Skeletal muscle cell (primary cell): ENCODE measurements around the gene CSF3R.
"Not testable (repeated sequence)": the region's sequence is repeated elsewhere in the genome, so short reads cannot be mapped to it uniquely, and the experiment has no call there.

Source experiments
- DNase-seq: peaks from one replicate; pipeline ENCODE4 v3.0.0-alpha.2; 2010; ENCODE audit warnings: low read depth
- H3K4me3 ChIP-seq: 2 replicates; pipeline ENCODE4 v1.5.1; 2011; ENCODE audit warnings: low read depth, mild to moderate bottlenecking, control low read depth, low read length, moderate library complexity

Gene CSF3R

DNA sequence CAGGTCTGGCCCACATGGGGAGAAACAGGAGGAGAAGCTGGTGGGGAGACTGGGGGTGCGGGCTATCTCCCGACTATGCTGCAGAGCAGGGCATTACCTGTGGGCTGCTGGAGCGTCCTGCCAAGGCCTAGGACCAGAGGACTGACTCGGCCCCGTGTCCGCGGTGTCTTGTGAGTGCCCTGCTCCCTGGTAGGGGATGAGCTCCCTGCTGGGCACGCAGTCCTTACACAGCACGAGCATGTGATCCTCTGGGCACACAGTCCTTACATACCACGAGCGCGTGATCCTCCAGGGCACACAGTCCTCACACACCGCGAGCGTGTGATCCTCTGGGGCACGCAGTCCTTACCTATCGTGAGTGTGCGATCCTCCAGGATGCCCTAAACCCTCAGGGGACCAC lies 31.8 kb upstream of the CSF3R start:
- H3K4me3 ChIP-seq = no peak overlapping the region
- DNase-seq = no peak

DNA sequence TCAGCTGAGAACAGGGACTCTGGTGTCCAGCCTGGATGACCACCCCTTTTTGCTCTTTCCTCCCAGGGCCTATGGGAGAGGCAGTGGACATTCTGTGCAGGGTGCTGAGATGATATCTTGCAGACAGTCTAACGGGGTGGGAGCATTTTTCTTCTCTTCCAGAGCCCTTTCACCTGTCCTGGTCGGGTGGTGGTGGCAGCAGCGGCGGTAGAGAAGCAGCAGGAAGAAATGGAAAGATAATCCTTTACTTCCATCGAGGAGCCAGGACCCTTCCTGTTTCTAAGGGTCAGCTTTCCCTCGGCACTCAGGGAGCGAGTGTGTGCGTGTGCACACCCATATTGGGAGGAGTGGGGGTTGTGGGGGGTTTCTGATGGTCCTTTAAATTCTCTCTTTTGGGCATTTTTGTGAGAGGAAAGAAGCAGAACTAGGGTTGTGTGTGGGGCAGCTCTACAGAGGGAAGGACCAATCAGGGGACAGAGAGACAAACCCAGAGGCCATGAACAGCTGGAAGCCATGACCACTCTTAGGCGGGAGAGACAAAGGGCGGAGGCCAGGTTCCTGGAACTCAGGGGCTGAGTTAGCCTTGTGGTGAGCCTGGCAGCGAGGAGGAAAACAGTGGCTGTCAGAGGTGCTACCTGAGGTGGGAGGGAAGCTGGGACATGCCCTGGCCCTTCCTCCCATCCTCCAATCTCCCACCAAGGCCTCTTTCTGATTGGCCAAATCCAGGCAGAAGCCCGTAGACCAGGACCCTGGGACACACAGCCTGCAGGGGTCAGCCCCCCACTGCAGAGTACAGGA lies 31.2 kb upstream of the CSF3R start:
- no peak for DNase-seq
- no peak overlapping the region for H3K4me3 ChIP-seq

DNA sequence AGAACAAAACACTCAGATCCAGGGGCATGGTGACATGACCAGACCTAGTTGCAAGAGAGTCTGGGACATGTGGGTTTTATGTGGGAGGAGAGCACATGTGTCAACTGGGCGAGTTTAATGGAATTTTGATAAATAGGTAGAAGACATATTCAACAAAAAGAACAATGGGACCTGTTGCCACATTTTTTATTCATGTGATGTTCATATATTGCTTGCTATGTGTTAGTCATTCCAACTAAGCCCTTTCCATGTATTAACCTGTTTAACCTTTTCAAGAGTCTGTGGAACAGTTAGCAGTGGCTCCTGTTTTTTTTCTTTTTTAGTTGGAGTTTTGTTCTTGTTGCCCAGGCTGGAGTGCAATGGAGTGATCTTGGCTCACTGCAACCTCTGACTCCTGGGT lies 30.1 kb upstream of the CSF3R start:
- DNase-seq = no peak
- no peak overlapping the region for H3K4me3 ChIP-seq

DNA sequence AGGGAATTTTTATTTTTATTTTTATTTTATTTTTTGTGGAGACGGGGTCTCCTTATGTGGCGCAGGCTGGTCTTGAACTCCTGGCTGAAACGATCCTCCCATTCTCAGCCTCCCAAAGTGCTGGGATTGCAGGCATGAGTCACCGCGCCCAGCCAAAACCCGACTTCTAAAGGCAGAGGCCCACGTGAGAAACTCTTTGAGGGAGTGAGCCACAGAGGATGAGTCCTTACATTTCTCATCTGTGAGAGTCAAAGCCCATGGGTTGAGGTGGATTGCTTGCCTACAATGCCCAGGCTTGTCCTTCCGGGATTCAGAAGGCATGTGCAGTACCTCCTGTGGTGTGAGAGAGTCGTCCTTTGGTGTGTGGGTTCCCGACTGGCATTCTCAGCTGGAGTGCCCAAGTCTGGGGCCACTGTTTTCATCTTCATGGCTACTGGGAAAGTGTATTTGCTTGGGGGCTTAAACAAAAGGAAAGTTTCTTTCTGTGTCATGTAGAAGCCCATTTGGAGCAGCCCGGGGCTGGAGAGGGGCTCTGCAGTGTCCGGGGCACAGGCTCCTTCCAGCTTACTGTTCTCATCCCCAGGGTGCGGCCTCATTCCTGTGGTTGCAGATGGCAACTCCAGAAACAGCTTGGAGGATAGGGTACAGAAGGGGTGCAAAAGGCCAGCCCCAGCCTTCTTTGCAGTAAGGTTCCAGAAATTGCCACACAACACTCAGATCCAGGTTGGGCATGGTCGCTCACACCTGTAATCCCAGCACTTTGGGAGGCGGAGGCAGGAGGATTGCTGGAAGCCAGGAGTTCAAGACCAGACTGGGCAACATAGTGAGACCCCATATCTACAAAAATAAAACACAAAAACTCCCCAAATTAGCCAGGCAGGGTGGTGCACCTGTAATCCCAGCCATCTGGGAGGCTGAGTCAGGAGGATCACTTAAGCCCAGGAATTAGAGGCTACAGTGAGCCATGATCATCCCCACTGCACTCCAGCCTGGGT lies 29.4 kb upstream of the CSF3R start:
- no peak overlapping the region for H3K4me3 ChIP-seq
- DNase-seq = no peak

DNA sequence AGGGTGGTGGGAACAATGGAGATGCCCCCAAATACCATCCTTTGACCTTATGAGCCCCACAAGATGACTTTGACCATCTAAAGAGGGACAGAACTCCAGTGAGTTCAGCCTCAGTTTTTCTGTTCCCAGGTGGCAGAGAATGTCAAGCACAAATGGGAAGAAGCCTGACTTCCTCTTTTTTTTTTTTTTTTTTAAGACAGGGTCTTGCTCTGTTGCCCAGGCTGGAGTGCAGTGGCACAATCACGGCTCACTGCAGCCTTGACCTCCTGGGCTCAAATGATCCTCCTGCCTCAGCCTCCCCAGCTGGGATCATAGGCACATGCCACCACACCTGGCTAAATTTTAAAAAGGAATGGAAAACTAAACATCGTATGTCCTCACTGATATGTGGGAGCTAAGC lies 28.5 kb upstream of the CSF3R start:
- H3K4me3 ChIP-seq, DNase-seq: not testable (repeated sequence)

DNA sequence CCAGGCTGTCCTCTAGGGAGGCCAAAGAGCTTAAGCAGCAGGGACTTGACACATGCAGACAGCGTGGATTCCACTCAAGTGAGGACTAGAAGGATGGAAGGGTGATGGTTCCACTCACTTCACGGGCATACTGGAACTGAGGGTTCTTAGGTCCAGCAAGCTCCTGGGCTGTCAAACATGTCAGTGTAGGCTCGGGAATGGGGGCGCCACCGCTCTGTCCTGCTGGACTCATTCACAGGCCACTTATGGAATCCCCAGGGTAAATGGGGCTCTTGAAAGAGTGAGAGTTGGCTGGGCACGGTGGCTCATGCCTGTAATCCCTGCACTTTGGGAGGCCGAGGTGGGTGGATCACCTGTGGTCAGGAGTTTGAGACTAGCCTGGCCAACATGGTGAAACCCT lies 27.7 kb upstream of the CSF3R start:
- H3K4me3 ChIP-seq = no peak overlapping the region
- DNase-seq = no peak

DNA sequence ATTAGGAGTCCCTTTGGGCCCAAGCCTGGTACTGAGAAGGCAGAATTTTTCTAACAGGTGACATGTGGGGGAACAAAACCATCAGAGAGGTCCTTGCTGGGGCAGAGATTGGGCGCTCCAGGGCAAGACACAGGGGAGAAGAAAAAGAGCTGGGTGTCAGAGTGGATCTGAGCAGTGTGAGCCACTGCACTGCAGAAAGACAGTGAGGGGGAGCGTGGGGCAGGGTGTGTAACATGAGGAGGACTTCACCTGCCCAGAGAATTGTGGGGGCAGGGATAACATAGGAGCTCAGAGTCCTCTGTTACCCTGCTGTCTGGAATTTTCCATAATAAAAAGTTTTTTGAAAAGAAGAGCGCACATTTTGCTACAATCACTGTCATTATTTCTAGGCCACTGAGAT lies 25.5 kb upstream of the CSF3R start:
- no peak overlapping the region for H3K4me3 ChIP-seq
- DNase-seq = no peak

DNA sequence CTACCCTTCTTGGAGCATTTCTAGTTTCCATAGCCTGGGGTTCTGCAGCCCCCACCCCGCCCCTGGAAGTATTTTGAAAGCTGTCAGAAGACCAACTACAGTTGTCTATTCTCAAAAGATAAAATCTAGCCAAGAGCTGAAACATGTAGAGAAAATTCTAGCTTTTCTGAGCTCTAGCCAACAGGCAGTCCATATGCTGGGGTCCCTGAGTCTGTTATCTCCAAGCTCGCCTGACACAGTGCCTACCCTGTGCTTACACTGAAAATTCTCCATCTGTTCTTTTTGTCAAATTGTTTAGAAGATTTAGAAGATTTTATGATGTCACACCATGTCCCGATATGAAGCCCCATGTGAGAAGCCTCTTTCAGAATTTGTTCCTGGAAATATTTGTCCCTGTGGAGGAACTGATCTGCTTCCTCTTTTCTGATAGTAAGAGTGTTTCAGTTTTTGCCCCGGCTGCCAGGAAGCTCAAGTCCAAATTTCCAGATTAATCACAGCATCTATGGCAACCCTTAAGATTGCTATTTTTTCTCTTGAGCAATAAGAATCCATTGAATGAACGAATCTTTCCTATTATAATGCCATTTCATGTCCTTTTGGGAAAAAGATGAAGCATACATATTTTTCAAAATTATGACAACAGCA lies 23.7 kb upstream of the CSF3R start:
- no peak for DNase-seq
- no peak overlapping the region for H3K4me3 ChIP-seq

DNA sequence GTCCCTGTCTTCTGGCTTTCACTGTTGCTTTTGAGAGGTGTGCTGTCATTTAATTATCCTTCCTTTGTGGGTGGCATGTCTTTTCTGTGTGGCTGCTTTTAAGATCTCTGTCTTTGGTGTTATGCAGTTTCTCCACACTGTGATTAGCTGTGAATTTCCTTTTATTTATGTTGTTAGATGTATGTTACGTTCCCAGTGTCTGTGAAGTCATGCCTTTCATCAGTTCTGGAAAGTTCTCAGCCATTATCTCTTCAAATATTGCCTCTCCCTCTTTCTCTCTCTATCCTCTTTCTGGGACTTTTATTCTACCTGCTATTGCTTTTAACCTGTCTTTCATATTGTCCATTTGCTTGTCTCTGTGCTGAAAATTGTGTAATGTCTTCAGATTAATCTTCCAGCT lies 21.0 kb upstream of the CSF3R start:
- H3K4me3 ChIP-seq = no peak overlapping the region
- DNase-seq = no peak

DNA sequence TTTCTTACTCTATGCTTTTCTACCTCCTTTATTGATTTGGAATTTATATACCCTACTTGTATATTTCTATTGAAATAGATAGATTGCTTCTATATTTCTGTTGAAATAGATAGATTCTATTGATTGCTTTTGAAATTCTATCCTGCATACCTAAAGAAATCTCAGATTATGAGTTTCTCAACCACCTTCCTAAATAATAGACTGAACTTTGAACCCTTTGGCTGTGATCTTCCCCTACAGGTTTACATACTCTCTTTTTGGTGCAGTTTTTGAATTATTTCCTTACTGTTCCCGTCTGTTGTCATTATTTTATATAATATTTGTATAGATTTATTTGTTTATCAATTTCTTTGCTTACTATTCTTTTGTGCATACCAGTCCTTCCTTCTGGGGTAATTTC lies 20.4 kb upstream of the CSF3R start:
- DNase-seq = no peak
- H3K4me3 ChIP-seq = no peak overlapping the region

DNA sequence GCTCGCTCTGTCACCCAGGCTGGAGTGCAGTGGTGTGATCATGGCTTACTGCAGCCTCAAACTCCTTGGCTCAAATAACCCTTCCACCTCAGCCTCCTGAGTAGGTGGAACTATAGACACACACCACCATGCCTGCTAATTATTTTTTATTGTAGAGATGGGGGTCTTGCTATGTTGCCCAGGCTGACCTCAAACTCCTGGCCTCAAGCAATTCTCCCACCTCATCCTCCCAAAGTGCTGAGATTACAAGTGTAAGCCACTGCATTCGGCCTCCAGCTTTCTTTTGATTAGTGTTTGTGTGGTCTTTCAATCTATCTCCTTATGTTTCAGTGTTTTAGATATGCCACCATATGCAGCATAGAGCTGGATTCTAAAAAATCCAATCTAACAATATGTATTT lies 19.9 kb upstream of the CSF3R start:
- no peak for DNase-seq
- H3K4me3 ChIP-seq = no peak overlapping the region

DNA sequence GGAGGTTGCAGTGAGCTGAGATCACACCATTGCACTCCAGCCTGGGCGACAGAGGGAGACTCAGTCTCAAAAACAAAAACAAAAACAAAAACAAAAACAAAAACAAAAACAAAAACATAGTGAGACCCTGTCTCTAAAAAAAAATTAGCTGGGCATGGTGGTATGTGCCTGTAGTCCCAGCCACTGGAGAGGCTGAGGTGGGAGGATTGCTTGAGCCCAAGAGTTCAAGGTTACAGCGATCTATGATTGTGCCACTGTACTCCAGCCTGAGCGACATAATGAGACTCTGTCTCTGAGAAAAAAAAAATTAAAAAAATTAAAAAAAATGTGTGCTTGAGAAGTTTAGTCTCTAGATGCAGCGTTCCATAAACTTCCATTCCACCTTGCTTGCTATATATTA lies 19.2 kb upstream of the CSF3R start:
- H3K4me3 ChIP-seq, DNase-seq: not testable (repeated sequence)

DNA sequence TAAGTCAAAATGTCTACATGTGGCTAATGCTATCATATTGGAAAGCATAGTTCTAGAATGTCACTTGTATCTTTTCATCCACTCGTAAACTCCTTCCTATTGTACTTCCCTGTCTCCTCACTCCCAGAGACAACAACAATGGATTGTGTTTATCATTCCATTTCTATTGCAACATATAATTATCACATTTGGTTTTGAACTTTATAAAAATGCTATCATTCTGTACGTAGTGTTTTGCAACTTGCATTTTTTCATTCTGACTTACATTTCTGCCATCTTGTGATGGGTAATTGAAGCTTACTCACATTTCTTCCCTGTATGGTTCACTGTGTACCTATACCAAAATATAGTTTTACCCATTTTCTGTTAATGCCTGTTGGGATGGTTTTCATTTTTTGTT lies 14.5 kb upstream of the CSF3R start:
- H3K4me3 ChIP-seq = no peak overlapping the region
- no peak for DNase-seq

DNA sequence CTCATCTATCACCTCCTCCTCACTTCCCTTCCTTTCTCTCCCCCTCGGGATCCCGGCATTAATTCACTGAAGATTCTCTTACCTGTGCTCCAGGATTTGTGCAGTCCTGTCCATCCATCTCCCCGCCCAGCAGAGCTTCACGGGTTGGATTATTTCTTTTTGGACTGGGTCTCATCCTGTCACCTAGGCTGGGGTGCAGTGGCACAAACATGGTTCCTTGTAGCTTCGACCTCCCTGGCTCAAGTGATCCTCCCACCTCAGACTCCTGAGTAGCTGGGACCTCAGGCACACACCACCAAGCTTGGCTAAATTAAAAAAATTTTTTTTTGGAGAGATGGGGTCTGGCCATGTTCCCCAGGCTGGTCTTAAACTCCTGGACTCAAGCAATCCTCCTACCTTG lies 12.3 kb upstream of the CSF3R start:
- DNase-seq = no peak
- no peak overlapping the region for H3K4me3 ChIP-seq

DNA sequence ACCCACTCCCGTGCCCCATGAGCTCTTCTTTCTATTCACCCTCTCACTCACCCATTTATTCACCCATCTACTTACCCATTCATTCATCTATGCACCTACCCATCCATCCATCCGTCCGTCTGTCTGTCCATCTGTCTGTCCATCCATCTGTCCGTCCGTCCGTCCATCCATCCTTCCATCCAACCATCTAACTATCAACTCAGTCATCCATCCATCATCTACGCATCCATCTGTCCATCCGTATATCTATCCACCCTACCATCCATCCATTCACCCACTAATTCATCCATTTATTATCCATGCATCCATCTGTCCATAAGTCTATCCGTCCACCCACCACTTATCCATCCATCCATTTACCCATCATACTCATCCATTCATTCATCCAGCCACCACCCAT lies 10.8 kb upstream of the CSF3R start:
- DNase-seq = no peak
- H3K4me3 ChIP-seq = no peak overlapping the region

DNA sequence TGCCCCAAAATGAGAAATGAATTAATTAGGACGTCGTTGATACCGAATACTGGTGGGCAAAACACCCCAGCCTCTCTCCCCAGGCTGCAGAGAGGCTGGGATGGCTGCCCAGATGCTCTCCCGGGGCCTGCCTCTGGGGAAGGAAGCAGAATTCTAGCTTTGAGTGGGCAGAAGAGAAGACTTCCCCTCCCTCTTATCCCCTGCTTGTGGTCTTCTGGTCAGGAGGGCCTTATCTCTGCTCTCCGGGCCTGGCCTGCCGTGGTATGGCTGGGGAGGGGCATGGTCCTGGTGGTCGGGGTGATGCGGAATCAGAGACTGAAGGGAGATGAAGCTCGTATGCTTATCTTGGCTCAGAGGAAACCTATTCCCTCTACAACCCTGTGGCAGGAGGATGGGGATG lies 9.8 kb upstream of the CSF3R start:
- no peak overlapping the region for H3K4me3 ChIP-seq
- DNase-seq = no peak

DNA sequence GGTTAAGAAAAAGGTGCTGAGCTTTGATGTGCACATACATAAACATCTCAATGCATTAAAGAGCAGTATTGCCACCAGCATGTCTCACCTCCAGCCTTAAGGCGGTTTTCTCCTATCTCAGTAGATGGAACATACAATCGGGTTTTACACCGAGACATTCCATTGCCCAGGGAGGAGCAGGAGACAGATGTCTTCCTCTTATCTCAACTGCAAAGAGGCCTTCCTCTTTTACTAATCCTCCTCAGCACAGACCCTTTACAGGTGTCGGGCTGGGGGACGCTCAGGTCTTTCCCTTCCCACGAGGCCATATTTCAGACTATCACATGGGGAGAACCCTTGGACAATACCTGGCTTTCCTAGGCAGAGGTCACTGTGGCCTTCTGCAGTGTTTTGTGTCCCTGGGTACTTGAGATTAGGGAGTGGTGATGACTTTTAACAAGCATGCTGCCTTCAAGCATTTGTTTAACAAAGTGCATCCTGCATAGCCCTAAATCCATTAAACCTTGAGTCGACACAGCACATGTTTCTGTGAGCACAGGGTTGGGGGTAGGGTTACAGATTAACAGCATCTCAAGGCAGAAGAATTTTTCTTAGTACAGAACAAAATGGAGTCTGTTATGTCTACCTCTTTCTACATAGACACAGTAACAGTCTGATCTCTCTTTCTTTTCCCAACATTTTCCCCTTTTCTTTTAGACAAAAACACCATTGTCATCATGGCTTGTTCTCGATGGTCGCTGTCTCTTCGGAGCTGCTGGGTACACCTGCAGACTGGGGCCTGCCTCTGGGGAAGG lies 6.7 kb upstream of the CSF3R start:
- not testable (repeated sequence) for H3K4me3 ChIP-seq, DNase-seq

DNA sequence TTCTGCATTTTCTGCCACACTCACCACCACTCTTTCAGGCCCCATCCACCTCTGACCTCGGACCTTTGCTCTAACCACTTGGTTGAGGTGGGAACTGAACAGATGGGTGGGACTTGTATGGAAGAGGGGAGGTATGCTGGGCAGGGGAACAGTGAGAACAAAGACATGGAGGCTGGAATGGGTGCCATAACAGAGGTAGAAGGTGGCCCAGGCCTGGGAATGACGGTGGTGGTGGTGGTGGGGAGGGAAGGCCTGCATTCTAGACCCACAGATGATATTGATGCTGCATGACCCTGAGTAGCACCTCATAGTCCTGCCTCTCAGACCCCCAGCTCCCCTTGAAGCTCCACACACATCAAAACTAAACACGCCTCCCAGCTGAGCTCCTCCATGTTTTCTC lies 5.2 kb upstream of the CSF3R start:
- H3K4me3 ChIP-seq = no peak overlapping the region
- no peak for DNase-seq

DNA sequence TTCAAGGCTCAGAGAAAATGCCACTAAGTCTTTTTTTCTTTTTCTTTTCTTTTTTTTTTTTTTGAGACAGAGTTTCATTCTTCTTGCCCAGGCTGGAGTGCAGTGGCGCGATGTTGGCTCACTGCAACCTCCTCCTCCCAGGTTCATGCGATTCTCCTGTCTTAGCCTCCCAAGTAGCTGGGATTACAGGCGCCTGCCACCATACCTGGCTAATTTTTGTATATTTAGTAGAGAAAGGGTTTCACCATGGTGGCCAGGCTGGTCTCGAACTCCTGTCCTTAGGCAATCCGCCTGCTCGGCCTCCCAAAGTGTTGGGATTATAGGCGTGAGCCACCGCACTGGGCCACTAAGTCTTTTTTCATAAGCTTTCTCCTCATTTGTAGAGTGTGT lies 4.6 kb upstream of the CSF3R start:
- DNase-seq = not testable (repeated sequence)

More for the DNA sequence above, 4.6 kb upstream of the CSF3R start:
- not testable (repeated sequence) for H3K4me3 ChIP-seq
